ENCODE measurements around the gene NT5DC3. TPM values are rescaled to one million over a fixed set of nuclear protein-coding genes. Genes with fewer than 3 reads are reported as not detected.
"Not testable (repeated sequence)": the region's sequence is repeated elsewhere in the genome, so short reads cannot be mapped to it uniquely, and the experiment has no call there.

The NT5DC3 gene
- polyA plus RNA-seq, 4 donors: 2.5 to 8.6 (median 4.7) TPM

GRCh38 chr12:103812789-103813188, 28.2 kb downstream of the NT5DC3 start:
- no peak for DNase-seq (ENCODE audit: low read depth in 4 of 4, low spot score in 2 of 4)

- no peak for DNase-seq (ENCODE audit: low read depth in 4 of 4, low spot score in 2 of 4)
Observed at GRCh38 chr12:103811791-103812190, 29.2 kb downstream of the NT5DC3 start.

- DNase-seq (ENCODE audit: low read depth in 4 of 4, low spot score in 2 of 4): no peak
Observed at GRCh38 chr12:103810111-103810510, 30.9 kb downstream of the NT5DC3 start.

- DNase-seq (ENCODE audit: low read depth in 4 of 4, low spot score in 2 of 4): not testable (repeated sequence)
Observed at GRCh38 chr12:103809639-103810038, 31.4 kb downstream of the NT5DC3 start.

- DNase-seq (ENCODE audit: low read depth in 4 of 4, low spot score in 2 of 4): no peak
Observed at GRCh38 chr12:103809154-103809553, 31.9 kb downstream of the NT5DC3 start.

- no peak for DNase-seq (ENCODE audit: low read depth in 4 of 4, low spot score in 2 of 4)
Observed at GRCh38 chr12:103808239-103808880, 32.7 kb downstream of the NT5DC3 start.

GRCh38 chr12:103807561-103808238, 33.3 kb downstream of the NT5DC3 start:
- no peak for DNase-seq (ENCODE audit: low read depth in 4 of 4, low spot score in 2 of 4)

- no peak for DNase-seq (ENCODE audit: low read depth in 4 of 4, low spot score in 2 of 4)
Observed at GRCh38 chr12:103806803-103807202, 34.2 kb downstream of the NT5DC3 start.

- DNase-seq (ENCODE audit: low read depth in 4 of 4, low spot score in 2 of 4): no peak
Observed at GRCh38 chr12:103805655-103806360, 35.2 kb downstream of the NT5DC3 start.

- no peak for DNase-seq (ENCODE audit: low read depth in 4 of 4, low spot score in 2 of 4)
Observed at GRCh38 chr12:103803847-103804246, 37.2 kb downstream of the NT5DC3 start.

- no peak for DNase-seq (ENCODE audit: low read depth in 4 of 4, low spot score in 2 of 4)
Observed at GRCh38 chr12:103802586-103802886, 38.5 kb downstream of the NT5DC3 start.

GRCh38 chr12:103801709-103802585, 39.1 kb downstream of the NT5DC3 start:
- DNase-seq (ENCODE audit: low read depth in 4 of 4, low spot score in 2 of 4): no peak

GRCh38 chr12:103799857-103800771, 40.9 kb downstream of the NT5DC3 start:
- DNase-seq (ENCODE audit: low read depth in 4 of 4, low spot score in 2 of 4): no peak

- no peak for DNase-seq (ENCODE audit: low read depth in 4 of 4, low spot score in 2 of 4)
Observed at GRCh38 chr12:103799504-103799856, 41.6 kb downstream of the NT5DC3 start.

GRCh38 chr12:103798586-103798985, 42.4 kb downstream of the NT5DC3 start:
- DNase-seq (ENCODE audit: low read depth in 4 of 4, low spot score in 2 of 4): no peak

GRCh38 chr12:103794309-103795213, 46.5 kb downstream of the NT5DC3 start:
- no peak for DNase-seq (ENCODE audit: low read depth in 4 of 4, low spot score in 2 of 4)

- DNase-seq (ENCODE audit: low read depth in 4 of 4, low spot score in 2 of 4): no peak
Observed at GRCh38 chr12:103793512-103794045, 47.5 kb downstream of the NT5DC3 start.

- DNase-seq (ENCODE audit: low read depth in 4 of 4, low spot score in 2 of 4): no peak
Observed at GRCh38 chr12:103793046-103793445, 48.0 kb downstream of the NT5DC3 start.
